ENCODE data around the gene SLCO2A1. TPM values are rescaled to one million over a fixed set of nuclear protein-coding genes. Genes with fewer than 3 reads are reported as not detected.
"Not testable (repeated sequence)": the region's sequence is repeated elsewhere in the genome, so short reads cannot be mapped to it uniquely, and the experiment has no call there.

Gene SLCO2A1
- total RNA-seq, 1 donor from 2014 or later = not detected

GRCh38 chr3:134072881-134073582 lies 43.3 kb upstream of the SLCO2A1 start:
- H3K27me3 ChIP-seq (ENCODE audit: control insufficient read depth, insufficient read depth, low read length) = peaks cover 2% of the 10 kb centered on the region
- FAIRE-seq (no peak), DNase-seq (ENCODE audit: low read depth) (no peak)
- no peaks in the 10 kb centered on the region for H3K36me3 ChIP-seq (ENCODE audit: control insufficient read depth, insufficient read depth, low read length)
- H3K4me3 ChIP-seq (ENCODE audit: low read depth, low read length) = no peak overlapping the region
- TF ChIP-seq CTCF (IDR thresholded peaks at IDR 0.05; ENCODE audit: insufficient read depth, low read length, severe bottlenecking) = no peak

- FAIRE-seq; H3K4me3 ChIP-seq (ENCODE audit: low read depth, low read length); DNase-seq (ENCODE audit: low read depth): not testable (repeated sequence)
Measured at GRCh38 chr3:134070281-134070680, 40.6 kb upstream of the SLCO2A1 start.

DNA sequence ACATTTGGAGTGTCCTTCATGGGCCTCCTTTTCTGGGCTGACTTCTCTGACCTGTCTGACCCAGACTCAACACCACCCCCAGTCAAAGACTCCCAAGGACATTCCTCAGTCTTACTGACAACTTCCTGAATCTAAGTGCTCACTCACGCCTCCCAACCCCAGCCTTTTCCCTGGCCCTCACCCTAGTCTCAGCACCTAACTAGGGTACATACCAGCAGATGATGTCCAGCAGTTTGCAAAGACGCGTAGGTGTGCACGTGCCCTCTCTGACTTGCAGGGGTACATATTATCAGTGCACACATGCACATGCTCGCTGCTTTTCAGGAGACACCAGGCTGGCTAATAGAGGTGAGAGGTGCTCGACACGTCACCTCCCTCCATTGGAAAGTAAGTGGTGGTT lies 38.7 kb upstream of the SLCO2A1 start:
- FAIRE-seq (no peak), DNase-seq (ENCODE audit: low read depth) (no peak)
- Histone ChIP-seq H3K4me3 (ENCODE audit: low read depth, low read length) (no peak overlapping the region), H3K36me3 (ENCODE audit: control insufficient read depth, insufficient read depth, low read length) (no peaks in the 10 kb centered on the region), H3K27me3 (ENCODE audit: control insufficient read depth, insufficient read depth, low read length) (no peaks in the 10 kb centered on the region)
- no peak for TF ChIP-seq CTCF (IDR thresholded peaks at IDR 0.05; ENCODE audit: insufficient read depth, low read length, severe bottlenecking)

More at GRCh38 chr3:134070281-134070680, 40.6 kb upstream of the SLCO2A1 start:
- H3K27me3 ChIP-seq (ENCODE audit: control insufficient read depth, insufficient read depth, low read length); H3K36me3 ChIP-seq (ENCODE audit: control insufficient read depth, insufficient read depth, low read length): not testable (repeated sequence)

GRCh38 chr3:134067531-134068161 lies 37.9 kb upstream of the SLCO2A1 start:
- FAIRE-seq = no peak
- TF ChIP-seq CTCF (IDR thresholded peaks at IDR 0.05; ENCODE audit: insufficient read depth, low read length, severe bottlenecking) = no peak
- Histone ChIP-seq H3K36me3 (ENCODE audit: control insufficient read depth, insufficient read depth, low read length) (no peaks in the 10 kb centered on the region), H3K4me3 (ENCODE audit: low read depth, low read length) (no peak overlapping the region), H3K27me3 (ENCODE audit: control insufficient read depth, insufficient read depth, low read length) (no peaks in the 10 kb centered on the region)
- DNase-seq (ENCODE audit: low read depth) = no peak

- FAIRE-seq (no peak), DNase-seq (ENCODE audit: low read depth) (no peak)
- H3K36me3 ChIP-seq (ENCODE audit: control insufficient read depth, insufficient read depth, low read length) = no peaks in the 10 kb centered on the region
- TF ChIP-seq CTCF (IDR thresholded peaks at IDR 0.05; ENCODE audit: insufficient read depth, low read length, severe bottlenecking) = no peak
- no peak overlapping the region for H3K4me3 ChIP-seq (ENCODE audit: low read depth, low read length)
- H3K27me3 ChIP-seq (ENCODE audit: control insufficient read depth, insufficient read depth, low read length) = no peaks in the 10 kb centered on the region
Measured at GRCh38 chr3:134066651-134067530, 37.2 kb upstream of the SLCO2A1 start.

DNA sequence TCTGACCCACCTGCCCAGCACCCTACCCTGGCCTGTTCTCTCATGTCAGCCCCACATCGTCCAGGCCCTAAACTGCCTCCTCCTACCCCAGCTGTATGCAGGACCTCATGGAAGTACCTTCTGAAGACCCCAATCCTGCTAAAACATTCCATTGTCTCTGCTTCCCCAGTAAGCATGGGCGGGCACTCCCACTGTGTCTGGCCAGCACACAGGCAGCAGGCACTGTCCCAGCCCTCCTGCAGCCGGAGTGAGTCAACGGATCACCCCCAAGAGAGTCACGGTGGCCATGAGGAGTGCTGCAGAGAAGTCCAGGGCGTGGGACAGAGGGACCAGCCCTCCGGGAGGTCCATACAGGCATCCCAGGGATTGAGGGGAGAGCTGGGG lies 36.4 kb upstream of the SLCO2A1 start:
- no peak for FAIRE-seq
- Histone ChIP-seq H3K4me3 (ENCODE audit: low read depth, low read length) (no peak overlapping the region), H3K27me3 (ENCODE audit: control insufficient read depth, insufficient read depth, low read length) (peaks cover 3% of the 10 kb centered on the region), H3K36me3 (ENCODE audit: control insufficient read depth, insufficient read depth, low read length) (no peaks in the 10 kb centered on the region)
- no peak for TF ChIP-seq CTCF (IDR thresholded peaks at IDR 0.05; ENCODE audit: insufficient read depth, low read length, severe bottlenecking)
- DNase-seq (ENCODE audit: low read depth) = no peak
